HG02678 (cell line): ENCODE measurements around the gene PNLDC1.
"Not testable (repeated sequence)": the region's sequence is repeated elsewhere in the genome, so short reads cannot be mapped to it uniquely, and the experiment has no call there.

Source experiments
- ATAC-seq: cut with Tn5 transposase; IDR thresholded peaks from one replicate; pipeline ENCODE4 v1.9.1; 2021; ENCODE audit warnings: mild to moderate bottlenecking, moderate library complexity; ENCODE audit not compliant: unreplicated experiment

PNLDC1 gene

GRCh38 chr6:159842035-159842434 is 42.0 kb downstream of the PNLDC1 start:
- ATAC-seq, result no peak

- no peak for ATAC-seq
Measured at GRCh38 chr6:159844737-159845645, 44.9 kb downstream of the PNLDC1 start.

DNA sequence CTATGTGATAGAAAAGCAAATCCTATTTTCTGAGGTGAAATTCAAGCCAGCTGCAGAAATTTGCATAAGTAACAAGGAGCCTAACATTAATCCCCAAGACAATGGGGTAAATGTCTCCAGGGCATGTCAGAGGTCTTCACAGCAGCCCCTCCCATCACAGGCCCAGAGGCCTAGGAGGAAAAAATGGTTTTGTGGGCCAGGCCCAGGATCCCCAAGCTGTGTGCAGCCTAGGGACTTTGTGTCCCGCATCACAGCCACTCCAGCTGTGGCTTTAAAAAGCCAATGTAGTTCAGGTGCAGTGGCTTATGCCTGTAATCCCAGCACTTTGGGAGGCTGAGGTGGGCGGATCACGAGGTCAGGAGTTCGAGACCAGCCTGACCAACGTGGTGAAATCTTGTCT is 48.5 kb downstream of the PNLDC1 start:
- ATAC-seq, result not testable (repeated sequence)

DNA sequence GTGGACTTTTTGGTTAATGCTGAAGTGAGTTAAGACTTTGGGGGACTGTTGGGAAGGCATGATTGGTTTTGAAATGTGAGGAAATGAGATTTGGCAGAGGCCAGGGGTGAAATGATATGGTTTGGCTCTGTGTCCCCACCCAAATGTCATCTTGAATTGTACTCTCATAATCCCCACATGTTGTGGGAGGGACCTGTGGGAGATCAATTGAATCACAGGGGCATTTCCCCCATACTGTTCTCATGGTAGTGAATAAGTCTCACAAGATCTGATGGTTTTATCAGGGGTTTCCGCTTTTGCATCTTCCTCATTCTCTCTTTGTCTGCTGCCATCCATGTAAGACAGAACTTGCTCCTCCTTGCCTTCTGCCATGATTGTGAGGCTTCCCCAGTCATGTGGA is 49.8 kb downstream of the PNLDC1 start:
- not testable (repeated sequence) for ATAC-seq

DNA sequence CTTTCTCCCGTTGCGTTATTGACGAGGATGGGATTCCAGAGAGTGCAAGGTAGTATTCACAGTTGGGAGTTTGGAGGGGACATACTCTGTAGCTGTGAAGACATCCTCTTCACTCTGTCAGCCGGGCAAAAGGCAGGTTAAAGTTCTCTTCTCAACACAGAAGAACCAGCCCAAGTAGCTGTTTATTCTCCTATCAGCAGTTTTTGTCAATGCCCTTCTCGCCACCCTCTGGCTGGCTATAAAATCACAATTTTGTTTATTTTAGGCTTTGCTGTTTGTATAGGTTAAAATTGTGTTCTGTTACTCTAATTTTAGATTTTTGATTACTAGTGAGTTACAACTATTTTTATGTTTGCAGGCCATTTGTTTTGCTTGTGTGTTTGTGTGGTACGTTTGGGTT is 52.8 kb downstream of the PNLDC1 start:
- no peak for ATAC-seq

GRCh38 chr6:159853754-159854153 is 53.7 kb downstream of the PNLDC1 start:
- ATAC-seq, result no peak

GRCh38 chr6:159854959-159855358 is 54.9 kb downstream of the PNLDC1 start:
- ATAC-seq, result no peak

GRCh38 chr6:159858259-159858658 is 58.2 kb downstream of the PNLDC1 start:
- no peak for ATAC-seq

DNA sequence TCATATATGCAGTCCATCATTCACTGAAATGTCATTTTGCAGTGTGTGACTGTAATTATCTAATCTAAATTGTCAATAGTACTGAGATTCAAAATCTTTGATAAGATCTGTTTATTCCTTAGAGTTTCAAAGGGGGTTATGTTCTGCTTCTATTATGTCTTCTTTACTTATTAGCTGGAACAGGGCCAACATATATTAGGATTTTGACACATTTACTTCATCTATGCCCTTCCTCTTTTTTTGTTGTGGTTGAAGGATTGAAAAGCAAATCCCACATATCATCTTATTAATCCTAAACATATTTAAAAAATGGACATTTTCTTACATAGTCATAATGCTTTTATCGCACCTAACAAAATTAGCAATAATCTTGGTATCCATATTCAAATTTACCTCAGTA is 60.4 kb downstream of the PNLDC1 start:
- ATAC-seq, result no peak

GRCh38 chr6:159862103-159862502 is 62.0 kb downstream of the PNLDC1 start:
- ATAC-seq, result no peak

- not testable (repeated sequence) for ATAC-seq
Measured at GRCh38 chr6:159863341-159863740, 63.3 kb downstream of the PNLDC1 start.

DNA sequence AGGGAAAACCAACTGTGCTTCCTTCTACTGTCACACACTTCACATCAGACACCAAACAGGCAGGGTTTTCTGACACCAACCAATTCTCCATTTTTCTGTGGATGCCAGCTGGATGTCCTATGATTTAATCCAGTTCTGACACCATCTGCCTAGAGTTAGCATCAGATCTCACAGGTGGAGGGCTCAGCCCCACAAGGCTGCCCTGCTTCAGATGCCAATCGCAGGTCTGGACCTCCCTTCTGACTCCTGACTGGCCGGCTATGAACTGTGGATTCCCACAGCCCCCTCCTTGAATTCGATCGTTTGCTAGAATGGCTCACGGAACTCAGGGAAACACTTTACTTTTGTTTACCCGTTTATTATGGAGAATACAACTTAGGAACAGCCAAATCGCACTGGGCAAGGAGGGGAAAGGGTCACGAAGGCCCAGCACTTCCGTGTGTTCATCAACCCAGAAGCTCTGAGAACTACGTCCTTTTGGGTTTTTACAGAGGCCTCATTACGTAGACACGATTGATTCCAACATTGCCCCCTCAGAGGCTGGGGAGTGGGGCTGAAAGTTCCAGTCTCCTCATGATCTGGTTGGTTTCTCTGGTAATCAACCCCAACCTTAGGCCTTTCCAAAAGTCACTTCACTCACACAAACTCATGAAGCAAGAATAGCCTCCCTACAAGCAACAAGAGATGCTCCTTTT is 65.3 kb downstream of the PNLDC1 start:
- ATAC-seq, result no peak

DNA sequence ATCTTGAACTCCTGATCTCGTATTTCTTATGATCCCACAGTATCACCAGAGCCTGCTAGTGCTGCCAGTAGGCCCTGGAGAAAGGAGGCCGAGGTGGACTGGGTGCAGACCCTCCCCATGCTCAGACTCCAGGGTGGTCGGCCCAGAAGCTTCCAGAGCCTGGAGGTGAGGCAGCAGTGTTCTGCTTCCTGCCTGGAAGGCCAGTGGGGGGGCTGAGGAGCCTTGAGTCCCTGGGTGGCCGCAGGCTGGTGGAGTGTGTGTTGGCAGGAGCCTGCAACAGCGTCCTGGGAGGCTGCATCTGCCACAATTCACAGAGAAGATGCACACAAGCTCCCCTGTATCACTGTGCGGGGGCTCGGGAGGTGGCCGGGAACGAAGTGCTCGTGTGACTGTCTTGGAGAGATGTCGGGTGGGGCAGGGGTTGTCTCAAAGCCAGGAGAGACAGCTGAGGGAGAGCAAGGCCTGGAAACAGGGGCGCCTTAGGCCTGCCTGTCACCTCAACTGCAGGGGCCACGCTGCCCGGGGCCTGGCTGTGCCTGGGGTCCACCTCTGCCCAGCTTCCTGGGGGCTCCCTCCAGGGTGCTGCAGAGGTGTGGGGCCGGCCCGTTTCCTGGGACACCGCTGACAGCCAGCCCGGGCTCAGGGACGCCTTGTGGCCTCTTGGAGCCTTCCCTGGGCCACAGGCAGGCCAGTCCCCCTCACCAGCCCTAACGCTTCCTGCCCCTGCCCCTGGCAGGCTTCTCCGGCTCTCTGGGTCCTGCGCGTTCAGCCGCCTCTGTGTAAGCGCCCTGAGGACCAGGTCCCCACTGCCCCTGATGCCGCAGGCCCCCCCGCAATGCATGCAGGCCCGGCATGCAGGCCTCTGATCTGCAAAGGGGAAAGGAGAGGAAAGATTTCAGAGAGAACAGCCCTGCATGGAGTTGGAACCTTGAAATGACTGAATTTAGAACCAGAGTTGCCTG is 66.5 kb downstream of the PNLDC1 start:
- no peak for ATAC-seq
